ENCODE measurements around the gene CTDSP1.

The CTDSP1 gene

DNA sequence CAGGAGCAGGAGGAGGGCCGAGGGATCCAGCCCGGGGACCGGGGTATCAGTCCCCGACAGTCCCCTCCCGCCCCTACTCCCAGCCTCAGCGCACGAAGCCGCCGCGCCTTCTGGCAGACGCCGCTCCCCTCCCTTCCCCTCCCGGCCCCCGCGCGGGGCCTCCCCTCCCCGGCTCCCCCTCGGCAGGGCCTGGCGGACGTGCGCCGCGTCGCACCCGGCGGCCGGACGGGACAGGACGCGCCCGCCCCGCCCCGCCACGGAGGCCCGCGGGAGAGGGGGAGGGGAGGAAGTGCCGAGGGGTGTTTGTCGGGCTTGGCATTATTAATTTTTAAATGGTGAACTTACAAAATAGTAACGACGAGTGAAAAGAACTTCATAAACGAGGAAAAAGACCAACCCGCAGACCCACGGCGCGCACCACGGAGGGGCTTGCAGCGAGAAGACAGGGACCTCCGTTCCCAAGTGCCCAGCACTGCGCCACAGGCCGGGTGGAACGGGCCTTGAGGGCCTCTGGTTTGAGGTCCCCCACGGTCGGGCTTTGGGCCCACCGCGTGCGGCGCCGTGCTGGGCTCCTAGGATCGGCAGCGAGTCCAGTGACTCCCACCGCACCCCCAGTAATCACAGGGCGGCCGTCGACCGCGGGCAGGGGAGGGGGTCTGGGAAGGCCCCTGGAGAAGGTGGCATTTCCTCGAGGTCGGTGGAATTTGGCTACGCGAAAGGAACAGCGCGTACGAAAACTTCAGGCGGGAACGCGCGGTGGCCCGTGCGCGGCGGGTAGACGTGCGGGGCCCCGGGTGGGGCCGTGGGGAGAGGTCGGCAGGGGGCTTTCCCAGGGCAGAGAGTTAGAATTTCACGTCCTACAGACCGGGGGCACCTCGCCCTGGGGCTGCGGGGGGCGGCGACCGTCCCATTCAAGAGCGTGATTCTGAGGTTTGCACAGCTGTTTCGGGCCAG, 954 bp upstream of the CTDSP1 start:
- DNase-seq (ENCODE audit: low read depth in 2 of 2, low spot score in 1 of 2) = peak in 1 of 2 donors; percentile 36

DNA sequence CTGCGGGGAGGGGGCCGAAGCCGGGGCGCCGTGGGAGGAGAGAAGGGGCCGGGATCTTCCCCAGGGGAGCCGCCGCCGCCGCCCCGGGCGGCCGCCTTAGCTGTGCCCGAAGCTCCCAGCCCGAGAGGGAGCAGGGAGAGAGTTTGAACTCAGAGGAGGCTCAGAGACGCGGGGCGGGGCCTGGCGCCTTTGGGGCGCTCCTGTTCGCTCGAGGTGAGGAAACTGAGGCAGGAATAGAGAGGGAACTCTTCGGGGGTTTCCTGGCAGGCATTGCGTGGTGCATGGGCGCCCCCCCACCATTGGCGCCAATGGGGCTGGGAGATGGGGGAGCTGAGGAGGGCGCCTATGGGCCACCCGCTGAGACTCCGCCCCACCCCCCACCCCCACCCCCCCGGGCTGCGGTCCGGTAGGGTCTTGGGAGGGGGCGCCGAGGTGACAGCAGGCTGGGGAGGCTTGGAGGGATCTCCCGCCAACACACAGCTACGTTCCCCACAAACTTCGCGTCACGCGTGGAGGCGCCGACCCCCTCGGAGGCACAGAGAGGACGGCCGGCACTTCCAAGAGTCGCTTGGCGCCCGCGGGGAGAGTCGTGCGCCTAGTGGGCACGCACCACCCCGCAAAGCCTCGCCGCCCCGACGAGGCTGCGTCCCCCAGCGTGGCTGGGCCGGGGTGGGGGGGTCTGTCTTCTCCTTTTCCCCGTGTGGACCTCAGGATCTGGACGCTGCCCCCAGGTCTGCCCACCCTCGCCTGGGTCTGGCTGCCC, 680 bp downstream of the CTDSP1 start:
- DNase-seq (ENCODE audit: low read depth in 2 of 2, low spot score in 1 of 2) = no peak

DNA sequence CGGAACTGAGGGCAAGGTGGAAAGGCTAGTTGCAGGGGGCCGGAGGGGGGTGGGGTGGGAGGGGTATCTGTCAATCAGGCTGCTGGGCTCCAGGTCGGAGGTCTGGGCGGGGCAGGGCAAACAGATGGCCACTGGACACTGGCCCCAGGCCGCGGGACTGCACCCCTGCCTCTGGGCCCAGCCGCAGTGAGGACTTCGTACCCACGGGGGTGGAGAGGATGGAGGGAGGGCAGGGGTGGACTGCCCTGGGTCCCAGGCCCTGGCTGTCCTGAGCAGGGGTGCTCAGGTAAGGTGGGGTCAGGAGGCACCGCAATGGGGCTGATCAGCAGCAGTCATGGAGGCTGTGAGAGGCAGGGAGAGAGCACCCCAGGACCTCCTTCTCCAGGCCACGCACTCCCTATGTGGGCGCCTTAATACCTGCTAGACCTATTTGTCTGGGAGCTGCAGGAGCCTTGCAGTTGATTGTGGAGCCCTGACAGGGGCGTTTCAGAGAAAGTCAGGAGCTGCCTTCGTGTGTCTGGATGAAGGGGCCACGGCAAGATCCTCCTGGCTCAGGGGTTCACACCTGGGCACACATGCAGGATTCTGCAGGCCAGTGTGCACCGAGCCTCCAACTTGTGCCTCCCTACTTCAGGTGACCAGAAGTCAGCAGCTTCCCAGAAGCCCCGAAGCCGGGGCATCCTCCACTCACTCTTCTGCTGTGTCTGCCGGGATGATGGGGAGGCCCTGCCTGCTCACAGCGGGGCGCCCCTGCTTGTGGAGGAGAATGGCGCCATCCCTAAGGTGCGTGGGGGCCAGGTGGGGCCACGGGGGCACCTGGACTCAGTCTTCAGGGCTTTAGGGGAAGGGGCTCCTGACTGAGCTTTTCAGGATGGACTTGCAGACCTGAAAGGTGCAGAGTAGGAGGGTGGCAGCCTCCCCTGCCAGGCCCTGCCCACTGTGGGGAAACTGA, 1.5 kb downstream of the CTDSP1 start:
- no peak for DNase-seq (ENCODE audit: low read depth in 2 of 2, low spot score in 1 of 2)

DNA sequence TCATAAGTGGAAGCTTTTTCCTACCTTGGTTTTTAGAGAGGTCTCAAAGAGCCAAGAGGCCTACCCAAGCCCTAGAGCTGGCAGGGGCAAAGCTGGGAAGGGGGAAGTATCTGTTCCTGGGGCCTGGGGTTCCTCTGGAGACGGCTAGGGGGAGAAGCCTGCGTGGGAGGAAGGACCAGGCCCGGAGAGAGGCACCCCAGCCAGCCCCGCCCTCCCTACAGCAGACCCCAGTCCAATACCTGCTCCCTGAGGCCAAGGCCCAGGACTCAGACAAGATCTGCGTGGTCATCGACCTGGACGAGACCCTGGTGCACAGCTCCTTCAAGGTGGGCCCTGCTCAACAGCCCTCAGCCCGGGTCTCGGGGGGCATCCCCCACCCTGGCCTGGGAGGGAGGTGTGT, 2.2 kb downstream of the CTDSP1 start:
- no peak for DNase-seq (ENCODE audit: low read depth in 2 of 2, low spot score in 1 of 2)

DNA sequence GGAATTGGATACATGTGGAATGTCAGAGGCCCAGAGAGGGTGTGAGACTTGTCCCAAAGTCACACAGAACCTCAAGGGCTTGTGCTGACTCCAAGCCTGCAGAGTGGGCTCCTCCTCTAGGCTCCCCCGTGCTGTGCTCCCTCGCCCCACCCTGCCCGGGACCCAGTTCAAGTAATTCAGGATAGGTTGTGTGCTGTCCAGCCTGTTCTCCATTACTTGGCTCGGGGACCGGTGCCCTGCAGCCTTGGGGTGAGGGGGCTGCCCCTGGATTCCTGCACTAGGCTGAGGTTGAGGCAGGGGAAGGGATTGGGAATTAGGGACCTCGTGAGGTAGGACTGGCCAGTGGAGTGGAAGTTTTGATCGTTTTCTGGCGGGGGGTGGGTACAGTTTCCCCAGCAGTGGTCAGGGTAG, 2.8 kb downstream of the CTDSP1 start:
- DNase-seq (ENCODE audit: low read depth in 2 of 2, low spot score in 1 of 2) = no peak

DNA sequence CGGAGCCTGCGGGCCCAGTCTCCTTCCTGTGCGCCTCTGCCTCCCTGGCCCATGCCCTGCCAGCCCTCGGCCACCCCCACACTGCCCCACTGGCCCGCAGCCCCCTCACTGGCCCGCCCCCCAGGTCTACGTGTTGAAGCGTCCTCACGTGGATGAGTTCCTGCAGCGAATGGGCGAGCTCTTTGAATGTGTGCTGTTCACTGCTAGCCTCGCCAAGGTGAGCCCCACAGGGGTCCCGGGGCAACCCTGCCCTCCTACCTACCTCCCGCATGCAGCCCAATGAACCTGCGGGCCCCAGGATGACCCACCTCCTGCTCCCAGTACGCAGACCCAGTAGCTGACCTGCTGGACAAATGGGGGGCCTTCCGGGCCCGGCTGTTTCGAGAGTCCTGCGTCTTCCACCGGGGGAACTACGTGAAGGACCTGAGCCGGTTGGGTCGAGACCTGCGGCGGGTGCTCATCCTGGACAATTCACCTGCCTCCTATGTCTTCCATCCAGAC, 3.3 kb downstream of the CTDSP1 start:
- DNase-seq (ENCODE audit: low read depth in 2 of 2, low spot score in 1 of 2) = no peak

DNA sequence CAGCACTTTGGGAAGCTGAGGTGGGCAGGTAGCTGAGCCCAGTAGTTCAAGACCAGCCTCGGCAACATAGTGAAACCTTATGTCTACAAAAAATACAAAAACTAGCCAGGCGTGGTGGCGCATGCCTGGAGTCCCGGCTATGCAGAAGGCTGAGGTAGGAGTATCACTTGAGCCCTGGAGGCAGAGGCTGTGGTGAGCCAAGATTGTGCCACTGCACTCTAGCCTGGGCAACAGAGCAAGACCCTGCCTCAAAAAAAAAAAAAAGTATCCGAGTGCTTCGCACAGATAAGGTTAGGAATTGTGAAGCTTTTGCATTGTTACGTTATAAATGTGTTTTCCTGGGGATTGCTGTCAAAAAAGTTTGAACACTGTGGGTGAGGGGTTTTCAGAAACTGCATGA, 4.1 kb downstream of the CTDSP1 start:
- DNase-seq (ENCODE audit: low read depth in 2 of 2, low spot score in 1 of 2) = no peak

DNA sequence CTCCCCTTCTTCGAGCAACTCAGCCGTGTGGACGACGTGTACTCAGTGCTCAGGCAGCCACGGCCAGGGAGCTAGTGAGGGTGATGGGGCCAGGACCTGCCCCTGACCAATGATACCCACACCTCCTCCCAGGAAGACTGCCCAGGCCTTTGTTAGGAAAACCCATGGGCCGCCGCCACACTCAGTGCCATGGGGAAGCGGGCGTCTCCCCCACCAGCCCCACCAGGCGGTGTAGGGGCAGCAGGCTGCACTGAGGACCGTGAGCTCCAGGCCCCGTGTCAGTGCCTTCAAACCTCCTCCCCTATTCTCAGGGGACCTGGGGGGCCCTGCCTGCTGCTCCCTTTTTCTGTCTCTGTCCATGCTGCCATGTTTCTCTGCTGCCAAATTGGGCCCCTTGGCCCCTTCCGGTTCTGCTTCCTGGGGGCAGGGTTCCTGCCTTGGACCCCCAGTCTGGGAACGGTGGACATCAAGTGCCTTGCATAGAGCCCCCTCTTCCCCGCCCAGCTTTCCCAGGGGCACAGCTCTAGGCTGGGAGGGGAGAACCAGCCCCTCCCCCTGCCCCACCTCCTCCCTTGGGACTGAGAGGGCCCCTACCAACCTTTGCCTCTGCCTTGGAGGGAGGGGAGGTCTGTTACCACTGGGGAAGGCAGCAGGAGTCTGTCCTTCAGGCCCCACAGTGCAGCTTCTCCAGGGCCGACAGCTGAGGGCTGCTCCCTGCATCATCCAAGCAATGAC, 4.8 kb downstream of the CTDSP1 start:
- DNase-seq (ENCODE audit: low read depth in 2 of 2, low spot score in 1 of 2) = no peak

DNA sequence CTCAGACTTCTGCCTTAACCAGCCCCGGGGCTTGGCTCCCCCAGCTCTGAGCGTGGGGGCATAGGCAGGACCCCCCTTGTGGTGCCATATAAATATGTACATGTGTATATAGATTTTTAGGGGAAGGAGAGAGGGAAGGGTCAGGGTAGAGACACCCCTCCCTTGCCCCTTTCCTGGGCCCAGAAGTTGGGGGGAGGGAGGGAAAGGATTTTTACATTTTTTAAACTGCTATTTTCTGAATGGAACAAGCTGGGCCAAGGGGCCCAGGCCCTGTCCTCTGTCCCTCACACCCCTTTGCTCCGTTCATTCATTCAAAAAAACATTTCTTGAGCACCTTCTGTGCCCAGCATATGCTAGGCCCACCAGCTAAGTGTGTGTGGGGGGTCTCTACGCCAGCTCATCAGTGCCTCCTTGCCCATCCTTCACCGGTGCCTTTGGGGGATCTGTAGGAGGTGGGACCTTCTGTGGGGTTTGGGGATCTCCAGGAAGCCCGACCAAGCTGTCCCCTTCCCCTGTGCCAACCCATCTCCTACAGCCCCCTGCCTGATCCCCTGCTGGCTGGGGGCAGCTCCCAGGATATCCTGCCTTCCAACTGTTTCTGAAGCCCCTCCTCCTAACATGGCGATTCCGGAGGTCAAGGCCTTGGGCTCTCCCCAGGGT, 5.5 kb downstream of the CTDSP1 start:
- no peak for DNase-seq (ENCODE audit: low read depth in 2 of 2, low spot score in 1 of 2)

DNA sequence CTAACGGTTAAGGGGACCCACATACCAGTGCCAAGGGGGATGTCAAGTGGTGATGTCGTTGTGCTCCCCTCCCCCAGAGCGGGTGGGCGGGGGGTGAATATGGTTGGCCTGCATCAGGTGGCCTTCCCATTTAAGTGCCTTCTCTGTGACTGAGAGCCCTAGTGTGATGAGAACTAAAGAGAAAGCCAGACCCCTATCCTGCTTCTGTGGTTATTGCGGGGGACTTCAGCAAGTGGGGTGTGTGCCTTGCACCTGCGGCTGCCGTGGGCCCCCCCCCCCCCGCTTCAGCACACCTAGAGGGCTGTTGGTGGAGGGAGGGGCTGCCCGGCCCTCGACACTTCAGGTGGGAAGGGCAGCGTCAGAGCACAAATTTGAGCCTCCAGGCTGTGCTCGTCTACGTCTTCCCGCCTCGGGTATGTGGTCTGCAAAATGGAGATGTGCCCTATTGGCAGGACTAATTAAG, 6.1 kb downstream of the CTDSP1 start:
- no peak for DNase-seq (ENCODE audit: low read depth in 2 of 2, low spot score in 1 of 2)

DNA sequence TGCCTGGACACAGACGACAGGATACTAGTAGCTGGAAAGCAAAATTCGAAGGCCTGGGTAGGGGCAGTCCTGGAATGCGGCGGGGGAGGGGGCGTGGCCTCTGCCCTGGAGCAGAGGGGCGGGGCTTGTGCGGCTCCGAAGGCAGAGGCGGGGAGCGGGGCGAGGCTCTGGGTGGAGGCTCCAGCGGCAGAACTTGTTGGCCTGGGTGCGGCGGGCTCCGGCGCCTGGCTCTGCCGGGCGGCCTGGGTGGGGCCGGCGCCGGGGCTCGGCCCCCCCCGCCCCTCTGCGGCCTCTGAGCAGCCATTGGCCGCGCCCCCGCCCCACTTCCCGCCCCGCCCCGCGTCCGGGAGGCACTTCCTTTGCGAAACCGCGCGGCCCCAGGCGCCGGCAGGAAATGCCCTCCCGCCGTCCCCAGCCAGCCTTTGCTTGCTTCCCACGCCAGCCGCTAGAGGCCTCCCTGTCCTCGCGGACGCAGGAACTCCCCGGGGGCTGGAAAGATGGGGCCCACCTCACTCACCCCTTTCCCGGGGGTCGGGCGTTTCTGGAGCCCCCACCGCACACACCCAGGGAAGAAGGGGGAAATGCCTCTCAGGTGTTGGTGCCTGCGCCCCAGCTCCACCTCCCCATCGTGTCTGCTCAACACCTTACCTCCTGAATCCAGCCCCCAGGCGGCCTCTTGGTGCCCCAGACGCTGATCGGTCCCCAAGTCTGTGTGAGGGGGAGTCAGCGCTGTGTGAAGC, 6.7 kb downstream of the CTDSP1 start:
- DNase-seq (ENCODE audit: low read depth in 2 of 2, low spot score in 1 of 2) = peak; percentile 65 to 84

DNA sequence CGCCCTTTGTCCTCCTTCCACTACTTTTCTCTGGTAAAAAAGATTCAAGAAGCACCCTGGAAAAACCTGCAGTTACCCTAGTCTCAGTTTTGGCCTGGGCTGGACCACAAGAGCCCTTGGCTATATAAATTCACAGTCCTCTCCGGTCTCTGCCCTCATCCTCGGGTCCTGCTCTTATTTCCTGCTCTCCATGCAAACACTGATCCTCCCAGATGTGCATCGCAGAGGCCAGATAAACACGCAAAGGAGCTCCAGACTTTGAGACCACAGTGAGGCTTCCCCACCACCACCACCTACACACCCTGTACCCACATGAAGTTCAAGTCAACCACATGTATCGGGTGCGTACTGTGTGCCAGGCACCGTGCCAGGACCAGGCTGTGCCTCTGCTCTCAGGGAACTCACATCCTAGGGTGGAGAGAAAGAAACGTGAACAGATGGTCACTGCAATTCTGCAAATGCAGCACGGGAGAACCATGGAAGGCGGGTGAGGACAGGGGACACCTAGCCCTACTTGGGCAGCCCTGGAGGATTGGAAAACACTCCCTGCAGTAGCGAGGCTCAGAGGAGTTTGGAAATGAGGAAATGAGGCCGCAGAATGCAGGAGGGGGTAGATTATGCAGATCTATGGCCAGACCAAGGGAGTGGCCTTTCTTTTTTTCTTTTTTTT, 7.4 kb downstream of the CTDSP1 start:
- DNase-seq (ENCODE audit: low read depth in 2 of 2, low spot score in 1 of 2) = peak in 1 of 2 donors; percentile 41

DNA sequence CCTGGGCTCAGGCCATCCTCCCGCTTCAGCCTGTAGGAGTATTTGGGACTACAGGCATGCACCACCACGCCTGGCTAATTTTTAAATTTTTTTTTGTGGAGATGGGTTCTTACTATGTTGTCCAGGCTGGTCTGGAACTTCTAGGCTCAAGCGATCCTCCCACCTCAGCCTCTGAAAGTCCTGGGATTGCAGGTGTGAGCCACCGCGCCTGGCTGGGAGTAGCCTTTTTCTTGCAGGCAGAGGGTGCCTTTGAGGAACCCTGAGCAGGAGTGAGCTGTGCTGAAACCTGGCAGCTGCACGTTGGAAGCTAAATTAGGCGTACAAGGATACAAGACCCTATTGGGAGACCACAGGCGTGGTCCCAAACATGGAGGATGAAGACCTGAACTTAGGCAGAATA, 8.0 kb downstream of the CTDSP1 start:
- DNase-seq (ENCODE audit: low read depth in 2 of 2, low spot score in 1 of 2) = no peak

DNA sequence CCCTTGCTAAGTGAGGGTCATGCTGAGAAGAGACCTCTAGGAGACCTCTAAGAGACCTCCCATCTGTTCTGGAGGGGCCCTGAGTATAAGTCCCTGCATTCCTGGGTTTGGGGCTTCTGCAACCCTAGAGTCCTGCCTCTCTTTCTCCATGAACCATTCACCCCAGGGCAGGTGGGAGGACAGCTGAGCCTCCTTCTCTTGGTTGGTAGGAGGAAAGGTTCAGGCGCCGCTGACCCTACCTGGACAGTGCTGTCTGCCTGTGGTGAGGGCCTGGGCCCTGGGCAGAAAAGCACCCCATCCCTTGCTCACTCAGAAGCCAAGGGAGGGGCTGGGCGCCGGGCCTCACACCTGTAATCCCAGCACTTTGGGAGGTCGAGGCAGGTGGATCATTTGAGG, 18.7 kb downstream of the CTDSP1 start:
- no peak for DNase-seq (ENCODE audit: low read depth in 2 of 2, low spot score in 1 of 2)

DNA sequence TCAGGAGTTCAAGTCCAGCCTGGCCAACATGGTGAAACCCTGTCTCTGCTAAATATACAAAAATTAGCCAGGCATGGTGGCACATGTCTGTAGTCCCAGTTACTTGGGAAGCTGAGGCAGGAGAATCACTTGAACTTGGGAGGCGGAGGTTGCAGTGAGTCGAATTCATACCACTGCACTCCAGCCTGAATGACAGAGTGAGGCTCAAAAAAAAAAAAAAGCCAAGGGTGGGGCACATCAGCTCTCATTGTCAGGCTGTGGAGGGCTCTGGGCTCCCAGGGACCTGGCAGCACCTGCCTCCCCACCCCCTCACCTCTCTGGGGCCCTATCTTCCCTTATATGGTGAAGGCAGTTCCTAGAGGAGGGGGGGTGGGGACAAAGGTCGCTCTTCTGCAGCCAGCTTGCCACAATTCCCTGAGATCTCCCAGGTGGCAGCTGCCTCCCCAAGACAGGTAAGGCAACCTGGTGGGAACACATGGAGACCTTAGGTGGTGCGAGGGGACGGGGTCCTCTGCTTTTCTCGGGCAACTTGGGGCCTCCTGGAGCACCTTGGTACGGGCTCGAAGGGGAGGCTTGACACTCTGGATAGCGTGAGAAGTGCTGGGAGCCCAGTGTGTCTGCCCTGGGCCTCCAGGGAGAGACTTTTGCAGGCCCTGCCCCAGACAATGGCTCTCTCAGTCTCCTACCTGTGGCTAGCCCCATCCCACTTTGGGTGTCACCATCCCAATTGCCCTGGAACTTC, 19.2 kb downstream of the CTDSP1 start, which contains the start of gene VIL1:
VIL1 (plus strand) TSS at position 407 of the 742 bp plus-strand sequence. CDS start 4,656 bp downstream, outside the sequence.
- no peak for DNase-seq (ENCODE audit: low read depth in 2 of 2, low spot score in 1 of 2)

DNA sequence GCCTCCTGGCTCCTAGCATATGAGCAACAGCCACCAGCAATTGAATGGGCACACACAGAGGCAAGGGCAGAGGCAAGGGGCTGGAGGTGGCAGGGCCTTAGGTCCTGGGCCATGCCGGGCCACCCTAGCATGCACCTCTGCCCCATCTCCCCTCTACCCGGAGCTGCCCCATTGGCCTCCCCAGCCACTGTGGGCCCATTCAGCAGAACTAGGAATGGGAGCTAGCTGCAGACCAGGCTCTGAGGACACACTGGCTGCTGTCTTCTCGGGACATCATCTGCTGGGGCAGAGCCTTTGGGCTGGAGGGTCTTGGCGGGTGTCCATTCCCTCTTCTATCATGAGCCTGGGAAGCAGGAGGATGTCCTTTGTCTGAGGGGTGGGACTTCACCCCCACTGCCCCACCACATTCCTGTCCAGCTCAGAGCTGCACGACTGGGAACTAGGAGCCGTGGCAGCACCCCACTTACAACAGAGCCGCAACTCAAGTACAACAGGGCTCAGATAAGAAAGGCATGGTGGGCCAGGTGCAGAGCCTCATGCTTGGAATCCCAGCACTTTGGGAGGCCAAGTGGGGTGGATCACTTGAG, 20.1 kb downstream of the CTDSP1 start:
- no peak for DNase-seq (ENCODE audit: low read depth in 2 of 2, low spot score in 1 of 2)

DNA sequence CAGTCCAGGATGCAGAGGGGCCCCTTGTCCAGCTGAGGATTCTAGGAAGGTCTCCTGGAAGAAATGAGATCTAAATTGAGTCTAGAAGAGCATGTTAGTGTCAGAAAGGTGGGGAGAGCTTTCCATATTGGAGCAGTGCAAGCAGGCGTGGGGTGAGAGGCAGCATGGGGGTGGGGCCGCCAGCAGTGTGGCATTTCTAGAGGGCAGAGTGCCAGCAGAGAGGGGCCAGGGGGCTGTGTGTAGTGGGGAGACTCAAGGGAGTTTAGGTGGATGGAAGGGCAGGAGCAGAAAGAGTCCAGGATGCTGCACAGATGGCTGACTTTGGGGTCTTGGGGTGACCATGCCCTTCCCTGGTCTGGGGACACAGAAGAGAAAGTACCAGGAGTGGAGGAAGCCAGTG, 21.4 kb downstream of the CTDSP1 start:
- DNase-seq (ENCODE audit: low read depth in 2 of 2, low spot score in 1 of 2) = no peak
